Measurements from ENCODE around the gene FKBP1A.
A peak's percentile ranks its signal among the peaks of the same experiment; 100 is the strongest.

FKBP1A gene

GRCh38 chr20:1394686-1395085 lies 1.8 kb upstream of the FKBP1A start:
- no peak overlapping the region for H3K4me3 ChIP-seq (ENCODE audit: low read depth, low read length)
- no peak for TF ChIP-seq CTCF (IDR thresholded peaks at IDR 0.05; ENCODE audit: insufficient read depth, low read depth, low read length, missing control alignments)
- no peak for DNase-seq (ENCODE audit: low read depth)

GRCh38 chr20:1393507-1393882 lies 641 bp upstream of the FKBP1A start:
- TF ChIP-seq CTCF (IDR thresholded peaks at IDR 0.05; ENCODE audit: insufficient read depth, low read depth, low read length, missing control alignments): no peak
- no peak for DNase-seq (ENCODE audit: low read depth)

GRCh38 chr20:1392443-1392692 lies 486 bp downstream of the FKBP1A start:
- TF ChIP-seq CTCF (IDR thresholded peaks at IDR 0.05; ENCODE audit: insufficient read depth, low read depth, low read length, missing control alignments): no peak
- DNase-seq (ENCODE audit: low read depth): no peak
- peak overlapping the region; percentile 93 for H3K4me3 ChIP-seq (ENCODE audit: low read depth, low read length)

More at GRCh38 chr20:1393507-1393882, 641 bp upstream of the FKBP1A start:
- H3K4me3 ChIP-seq (ENCODE audit: low read depth, low read length): peak overlapping the region; percentile 73

- peak; percentile 38 for DNase-seq (ENCODE audit: low read depth)
- peak overlapping the region; percentile 93 for H3K4me3 ChIP-seq (ENCODE audit: low read depth, low read length)
- no peak for TF ChIP-seq CTCF (IDR thresholded peaks at IDR 0.05; ENCODE audit: insufficient read depth, low read depth, low read length, missing control alignments)
These were observed 1.0 kb downstream of the FKBP1A start for GRCh38 chr20:1391640-1392442.

GRCh38 chr20:1390581-1391403 lies 2.1 kb downstream of the FKBP1A start:
- no peak for TF ChIP-seq CTCF (IDR thresholded peaks at IDR 0.05; ENCODE audit: insufficient read depth, low read depth, low read length, missing control alignments)
- peak overlapping the region; percentile 93 for H3K4me3 ChIP-seq (ENCODE audit: low read depth, low read length)
- no peak for DNase-seq (ENCODE audit: low read depth)

- DNase-seq (ENCODE audit: low read depth): no peak
- peak overlapping the region; percentile 93 for H3K4me3 ChIP-seq (ENCODE audit: low read depth, low read length)
- TF ChIP-seq CTCF (IDR thresholded peaks at IDR 0.05; ENCODE audit: insufficient read depth, low read depth, low read length, missing control alignments): no peak
These were observed 2.9 kb downstream of the FKBP1A start for GRCh38 chr20:1389703-1390580.

Measured in GM12865 (cell line).